H9 (cell line): ENCODE results near the gene MIPOL1. TPM values are rescaled to one million over a fixed set of nuclear protein-coding genes. Genes with fewer than 3 reads are reported as not detected.

ENCODE experiments used
- DNase-seq: peaks from one replicate; pipeline ENCODE4 v3.0.0-alpha.2; 2017
- H2AFZ ChIP-seq: one replicate; pipeline ENCODE4 v1.6.1; 2013; ENCODE audit warnings: mild to moderate bottlenecking, low read length, control low read depth, moderate library complexity
- H2AK5ac ChIP-seq: 2 replicates; pipeline ENCODE4 v1.6.1; 2013; ENCODE audit warnings: low read length, control low read depth, mixed read lengths; ENCODE audit not compliant: insufficient read length
- H2BK120ac ChIP-seq: one replicate; pipeline ENCODE4 v1.6.1; 2013; ENCODE audit warnings: low read depth, mild to moderate bottlenecking, low read length, control low read depth, inconsistent platforms; ENCODE audit not compliant: poor library complexity, severe bottlenecking
- H2BK12ac ChIP-seq: 2 replicates; pipeline ENCODE4 v1.6.1; 2013; ENCODE audit warnings: low read length, control low read depth, mixed read lengths, low read depth; ENCODE audit not compliant: insufficient read length
- H2BK15ac ChIP-seq: 2 replicates; pipeline ENCODE4 v1.6.1; 2013; ENCODE audit warnings: low read depth, low read length, control low read depth
- H2BK20ac ChIP-seq: one replicate; pipeline ENCODE4 v1.6.1; 2013; ENCODE audit warnings: low read depth, mild to moderate bottlenecking, low read length, control low read depth, inconsistent platforms; ENCODE audit not compliant: poor library complexity, severe bottlenecking
- H2BK5ac ChIP-seq: 2 replicates; pipeline ENCODE4 v1.6.1; 2013; ENCODE audit warnings: low read length, control low read depth, mixed read lengths; ENCODE audit not compliant: insufficient read length
- H3K14ac ChIP-seq: 2 replicates; pipeline ENCODE4 v1.6.1; 2013; ENCODE audit warnings: low read length, control low read depth; ENCODE audit not compliant: insufficient read depth
- H3K18ac ChIP-seq: 2 replicates; pipeline ENCODE4 v1.6.1; 2013; ENCODE audit warnings: low read depth, mild to moderate bottlenecking, mixed read lengths, low read length, control low read depth; ENCODE audit not compliant: insufficient read length
- H3K23ac ChIP-seq: 2 replicates; pipeline ENCODE4 v1.6.1; 2013; ENCODE audit warnings: low read length, control low read depth, mixed read lengths, low read depth; ENCODE audit not compliant: insufficient read length
- H3K23me2 ChIP-seq: 2 replicates; pipeline ENCODE4 v1.6.1; 2013; ENCODE audit warnings: low read depth, mild to moderate bottlenecking, mixed read lengths, low read length, control low read depth; ENCODE audit not compliant: insufficient read length, poor library complexity, severe bottlenecking
- H3K27ac ChIP-seq: 2 replicates; pipeline ENCODE4 v1.5.1; 2013; ENCODE audit warnings: low read length, control low read depth, mixed read lengths, low read depth; ENCODE audit not compliant: insufficient read length
- H3K27me3 ChIP-seq: 2 replicates; pipeline ENCODE4 v1.6.1; 2013; ENCODE audit warnings: low read length, control low read depth, inconsistent platforms; ENCODE audit not compliant: insufficient read depth
- H3K4ac ChIP-seq: 2 replicates; pipeline ENCODE4 v1.6.1; 2013; ENCODE audit warnings: low read depth, mild to moderate bottlenecking, control low read depth, inconsistent platforms, low read length, moderate library complexity
- H3K4me1 ChIP-seq: 2 replicates; pipeline ENCODE4 v1.6.1; 2013; ENCODE audit warnings: low read length, control low read depth, inconsistent platforms; ENCODE audit not compliant: insufficient read depth
- H3K4me2 ChIP-seq: 2 replicates; pipeline ENCODE4 v1.6.1; 2013; ENCODE audit warnings: low read length, control low read depth, mixed read lengths; ENCODE audit not compliant: insufficient read length, insufficient read depth
- H3K56ac ChIP-seq: 2 replicates; pipeline ENCODE4 v1.6.1; 2013; ENCODE audit warnings: low read depth, mild to moderate bottlenecking, mixed read lengths, low read length, control low read depth; ENCODE audit not compliant: insufficient read length
- H3K79me1 ChIP-seq: 2 replicates; pipeline ENCODE4 v1.6.1; 2013; ENCODE audit warnings: low read depth, mild to moderate bottlenecking, moderate library complexity, low read length, control low read depth, inconsistent platforms; ENCODE audit not compliant: insufficient read depth, poor library complexity, severe bottlenecking
- H3K79me2 ChIP-seq: 2 replicates; pipeline ENCODE4 v1.6.1; 2013; ENCODE audit warnings: low read length, control low read depth, inconsistent platforms; ENCODE audit not compliant: insufficient read depth
- H3K9ac ChIP-seq: 2 replicates; pipeline ENCODE4 v1.6.1; 2013; ENCODE audit warnings: low read length, control low read depth, mixed read lengths; ENCODE audit not compliant: insufficient read length; ENCODE audit errors: extremely low read depth
- H3K9me3 ChIP-seq: one replicate; pipeline ENCODE4 v1.6.1; 2013; ENCODE audit warnings: low read depth, low read length, inconsistent platforms; ENCODE audit not compliant: control insufficient read depth
- H3T11ph ChIP-seq: one replicate; pipeline ENCODE4 v1.6.1; 2013; ENCODE audit warnings: mild to moderate bottlenecking, low read length, control low read depth, inconsistent platforms
- H4K20me1 ChIP-seq: one replicate; pipeline ENCODE4 v1.6.1; 2013; ENCODE audit not compliant: control insufficient read depth, insufficient read length, insufficient read depth
- H4K5ac ChIP-seq: 2 replicates; pipeline ENCODE4 v1.6.1; 2013; ENCODE audit warnings: low read depth, mild to moderate bottlenecking, mixed read lengths, low read length, control low read depth; ENCODE audit not compliant: insufficient read length
- H4K8ac ChIP-seq: replicated peaks from 2 replicates; pipeline ENCODE4 v1.6.1; 2013; ENCODE audit warnings: low read length, control low read depth, mixed read lengths, low read depth; ENCODE audit not compliant: insufficient read length
- H4K91ac ChIP-seq: 2 replicates; pipeline ENCODE4 v1.6.1; 2013; ENCODE audit warnings: low read depth, mild to moderate bottlenecking, moderate library complexity, mixed read lengths, low read length, control low read depth; ENCODE audit not compliant: insufficient read length
- H3K27ac Mint-ChIP-seq, 3 experiments: 2 replicates in 2 of 3; 3 replicates in 1 of 3; pipeline ENCODE4 v1.8.0; 2020 to 2021; ENCODE audit warnings: mixed read lengths in 3 of 3, mild to moderate bottlenecking in 1 of 3, moderate library complexity in 1 of 3
- H3K27me3 Mint-ChIP-seq: 2 replicates; pipeline ENCODE4 v1.8.0; 2021; ENCODE audit warnings: low read depth, mild to moderate bottlenecking, moderate library complexity, mixed read lengths
- H3K36me3 Mint-ChIP-seq, 3 experiments: 2 replicates in 2 of 3; 3 replicates in 1 of 3; pipeline ENCODE4 v1.8.0; 2020 to 2021; ENCODE audit warnings: low read depth in 3 of 3, mixed read lengths in 3 of 3; ENCODE audit not compliant: insufficient read depth in 1 of 3
- H3K4me1 Mint-ChIP-seq, 2 experiments: 2 replicates each; pipeline ENCODE4 v1.8.0; 2020; ENCODE audit warnings: mixed read lengths in 2 of 2
- H3K4me3 Mint-ChIP-seq, 2 experiments: 2 replicates in 1 of 2; 3 replicates in 1 of 2; pipeline ENCODE4 v1.8.0; 2020 to 2021; ENCODE audit warnings: mild to moderate bottlenecking in 2 of 2, mixed read lengths in 2 of 2, moderate library complexity in 1 of 2
- H3K9me3 Mint-ChIP-seq, 2 experiments: 2 replicates in 1 of 2; 3 replicates in 1 of 2; pipeline ENCODE4 v1.8.0; 2020; ENCODE audit warnings: mild to moderate bottlenecking in 2 of 2, mixed read lengths in 2 of 2, moderate library complexity in 1 of 2
- WGBS: extraction: QIAGEN DNeasy Blood & Tissue Kit; methylation state at CpG from one replicate; pipeline ENCODE4 v1.1.7; 2013; ENCODE audit warnings: missing lambda C conversion rate, low lambda C conversion rate, mixed read lengths; ENCODE audit not compliant: insufficient read length; ENCODE audit errors: extremely low coverage; 5-methylcytosine and 5-hydroxymethylcytosine counted together
- total RNA-seq: library from RNA; stranded (reverse); gene quantifications from 2 replicates; pipeline ENCODE4 v1.2.1, GENCODE V29; 2021
- TF ChIP-seq, protein P1 (sequence below): fragments of 200-600 bp; sonication (generic); conservative IDR thresholded peaks from 3 replicates; pipeline ENCODE4 v1.8.0; 2021; ENCODE audit warnings: antibody characterized with exemption, mild to moderate bottlenecking

MIPOL1 gene
- total RNA-seq, 1 experiment from 2014 or later, result 15.6 TPM

DNA sequence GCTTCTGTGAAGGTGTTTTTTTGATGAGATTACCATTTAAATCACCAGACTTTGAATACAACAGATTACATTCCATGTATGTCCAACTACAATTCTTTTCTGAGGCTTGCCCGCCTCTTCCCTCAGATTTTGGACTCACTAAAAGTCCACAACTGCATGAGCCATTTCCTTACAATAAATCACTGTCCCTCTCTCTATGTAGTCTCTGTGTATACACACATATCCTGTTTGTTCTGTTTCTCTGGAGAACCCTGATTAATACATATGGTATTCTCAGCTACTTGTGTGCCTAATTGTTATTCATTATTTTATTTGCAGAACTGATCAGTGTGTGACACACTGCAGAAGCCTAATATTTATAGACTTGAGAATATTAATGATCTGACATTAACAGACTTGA, 2.4 kb upstream of the MIPOL1 start:
- Mint-ChIP-seq H3K4me1 (peaks cover 12 to 23% of the 10 kb centered on the region in 2 experiments), H3K9me3 (no peaks in the 10 kb centered on the region), H3K36me3 (no peaks in the 10 kb centered on the region; a peak in 1 of 7 replicates), H3K4me3 (no peak overlapping the region), H3K27me3 (peaks cover 20% of the 10 kb centered on the region), H3K27ac (no peak overlapping the region)
- H3K27ac ChIP-seq, result no peak overlapping the region
- no peak overlapping the region for H2AK5ac ChIP-seq
- peaks cover 11% of the 10 kb centered on the region for H3K23me2 ChIP-seq
- peaks cover 2% of the 10 kb centered on the region; the same call in 1 of the 2 replicates for H3K79me2 ChIP-seq
- no peaks in the 10 kb centered on the region for H3K27me3 ChIP-seq
- no peak overlapping the region for H3K9ac ChIP-seq
- H3K56ac ChIP-seq, result no peak overlapping the region
- no peak overlapping the region for H3K18ac ChIP-seq
- H2BK20ac ChIP-seq, result no peak overlapping the region
- H2BK12ac ChIP-seq, result no peak overlapping the region
- H4K5ac ChIP-seq, result no peak overlapping the region
- WGBS, result no CpG with 5 or more reads among the region's 1 CpG
- no peaks in the 10 kb centered on the region for H3K9me3 ChIP-seq
- H3T11ph ChIP-seq, result no peak overlapping the region
- H3K23ac ChIP-seq, result no peak overlapping the region
- no peak overlapping the region for H3K14ac ChIP-seq
- TF ChIP-seq, protein P1, sequence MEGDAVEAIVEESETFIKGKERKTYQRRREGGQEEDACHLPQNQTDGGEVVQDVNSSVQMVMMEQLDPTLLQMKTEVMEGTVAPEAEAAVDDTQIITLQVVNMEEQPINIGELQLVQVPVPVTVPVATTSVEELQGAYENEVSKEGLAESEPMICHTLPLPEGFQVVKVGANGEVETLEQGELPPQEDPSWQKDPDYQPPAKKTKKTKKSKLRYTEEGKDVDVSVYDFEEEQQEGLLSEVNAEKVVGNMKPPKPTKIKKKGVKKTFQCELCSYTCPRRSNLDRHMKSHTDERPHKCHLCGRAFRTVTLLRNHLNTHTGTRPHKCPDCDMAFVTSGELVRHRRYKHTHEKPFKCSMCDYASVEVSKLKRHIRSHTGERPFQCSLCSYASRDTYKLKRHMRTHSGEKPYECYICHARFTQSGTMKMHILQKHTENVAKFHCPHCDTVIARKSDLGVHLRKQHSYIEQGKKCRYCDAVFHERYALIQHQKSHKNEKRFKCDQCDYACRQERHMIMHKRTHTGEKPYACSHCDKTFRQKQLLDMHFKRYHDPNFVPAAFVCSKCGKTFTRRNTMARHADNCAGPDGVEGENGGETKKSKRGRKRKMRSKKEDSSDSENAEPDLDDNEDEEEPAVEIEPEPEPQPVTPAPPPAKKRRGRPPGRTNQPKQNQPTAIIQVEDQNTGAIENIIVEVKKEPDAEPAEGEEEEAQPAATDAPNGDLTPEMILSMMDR, result no peak
- no peak overlapping the region for H2BK15ac ChIP-seq
- H3K4me2 ChIP-seq, result no peak overlapping the region
- no peak overlapping the region for H2AFZ ChIP-seq
- no peak overlapping the region for H2BK120ac ChIP-seq
- no peak overlapping the region for H4K8ac ChIP-seq
- H4K20me1 ChIP-seq, result no peaks in the 10 kb centered on the region
- H2BK5ac ChIP-seq, result no peak overlapping the region
- H3K79me1 ChIP-seq, result no peaks in the 10 kb centered on the region
- H3K4ac ChIP-seq, result no peak overlapping the region
- H3K4me1 ChIP-seq, result no peaks in the 10 kb centered on the region
- DNase-seq, result no peak
- no peak overlapping the region for H4K91ac ChIP-seq
